Sigmoid colon (tissue), 4 donors: ENCODE data around the gene SERINC3.

Source experiments
- CTCF ChIP-seq, 4 experiments: fragments of 450-650 bp in 3 of 4; fragments of 200-600 bp in 1 of 4; IDR thresholded peaks; one replicate each; pipeline ENCODE4 v1.5.1; 2016 to 2019; ENCODE audit warnings: antibody characterized with exemption in 4 of 4, mild to moderate bottlenecking in 3 of 4, moderate library complexity in 2 of 4
- EP300 ChIP-seq, 4 donors: sonication (generic); formaldehyde crosslinking; IDR thresholded peaks; one replicate each; pipeline ENCODE4 v1.6.1; 2017; ENCODE audit warnings: antibody characterized with exemption in 4 of 4
- POLR2A ChIP-seq, 2 donors: fragments of 450-650 bp; IDR thresholded peaks; one replicate each; pipeline ENCODE4 v1.6.1; 2016; ENCODE audit warnings: antibody characterized with exemption in 2 of 2, mild to moderate bottlenecking in 2 of 2, moderate library complexity in 2 of 2
- POLR2AphosphoS5 ChIP-seq, 4 donors: sonication (generic); formaldehyde crosslinking; IDR thresholded peaks; one replicate each; pipeline ENCODE4 v1.6.1; 2017; ENCODE audit warnings: antibody characterized with exemption in 4 of 4

GRCh38 chr20:44470327-44470726 is 51.5 kb downstream of the SERINC3 start:
- no peak for TF ChIP-seq POLR2AphosphoS5 (IDR thresholded peaks at IDR 0.05)
- TF ChIP-seq POLR2A (IDR thresholded peaks at IDR 0.05) = no peak
- TF ChIP-seq CTCF (IDR thresholded peaks at IDR 0.05) = no peak
- TF ChIP-seq EP300 (IDR thresholded peaks at IDR 0.05) = no peak
